HG02973 (cell line): Measurements from ENCODE around the gene SLC2A4RG.
A peak's percentile ranks its signal among the peaks of the same experiment; 100 is the strongest.

Experiments
- ATAC-seq: cut with Tn5 transposase; IDR thresholded peaks from one replicate; pipeline ENCODE4 v1.9.1; 2021; ENCODE audit warnings: moderate library complexity; ENCODE audit not compliant: unreplicated experiment

SLC2A4RG gene, protein sequence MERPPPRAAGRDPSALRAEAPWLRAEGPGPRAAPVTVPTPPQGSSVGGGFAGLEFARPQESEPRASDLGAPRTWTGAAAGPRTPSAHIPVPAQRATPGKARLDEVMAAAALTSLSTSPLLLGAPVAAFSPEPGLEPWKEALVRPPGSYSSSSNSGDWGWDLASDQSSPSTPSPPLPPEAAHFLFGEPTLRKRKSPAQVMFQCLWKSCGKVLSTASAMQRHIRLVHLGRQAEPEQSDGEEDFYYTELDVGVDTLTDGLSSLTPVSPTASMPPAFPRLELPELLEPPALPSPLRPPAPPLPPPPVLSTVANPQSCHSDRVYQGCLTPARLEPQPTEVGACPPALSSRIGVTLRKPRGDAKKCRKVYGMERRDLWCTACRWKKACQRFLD

DNA sequence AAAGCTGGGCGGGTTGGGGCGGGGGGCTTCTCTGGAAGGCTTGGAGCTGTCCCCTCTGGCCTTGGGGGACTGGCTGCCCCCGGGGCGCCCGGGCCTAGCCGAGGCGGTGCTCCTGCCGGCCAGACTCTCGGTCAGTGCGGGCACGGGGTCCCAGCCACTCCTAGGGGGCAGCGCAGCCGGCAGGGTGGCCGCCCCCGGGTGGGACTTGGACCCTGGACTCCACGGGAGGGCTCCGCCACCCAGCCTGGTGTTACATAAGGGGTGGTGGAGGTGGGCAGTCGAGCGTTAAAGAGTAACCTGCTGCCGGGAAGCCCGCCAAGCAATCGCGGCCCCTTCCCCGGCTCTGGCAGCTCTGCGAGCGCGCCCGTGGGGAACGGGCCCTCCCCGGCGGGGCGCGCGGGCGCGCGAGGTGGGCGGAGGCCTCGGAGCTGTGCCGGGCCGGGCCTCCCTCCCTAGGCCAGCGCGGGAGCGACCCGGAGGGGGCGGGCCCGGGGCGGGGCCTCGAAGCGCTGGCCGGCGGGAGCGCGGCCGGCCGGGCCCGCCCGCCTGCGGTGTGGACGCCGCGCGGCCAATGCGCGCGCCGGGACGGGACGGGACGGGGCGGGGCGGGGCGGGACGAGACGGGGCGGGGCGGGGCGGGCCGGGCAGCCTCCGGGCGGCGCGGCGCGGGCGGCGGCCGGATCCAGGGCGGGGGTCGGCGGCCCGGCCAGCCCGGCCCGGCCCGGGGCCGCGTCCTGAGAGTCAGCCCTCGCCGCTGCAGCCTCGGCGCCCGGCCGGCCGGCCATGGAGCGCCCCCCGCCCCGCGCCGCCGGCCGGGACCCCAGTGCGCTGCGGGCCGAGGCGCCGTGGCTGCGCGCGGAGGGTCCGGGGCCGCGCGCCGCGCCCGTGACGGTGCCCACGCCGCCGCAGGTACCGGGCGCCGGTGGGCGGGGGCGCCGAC, at the start of gene SLC2A4RG:
TSS of gene SLC2A4RG (plus strand) at position 647 of the 940 bp plus-strand sequence. CDS start at position 784, 137 bp downstream.
- ATAC-seq: peak; percentile 41

DNA sequence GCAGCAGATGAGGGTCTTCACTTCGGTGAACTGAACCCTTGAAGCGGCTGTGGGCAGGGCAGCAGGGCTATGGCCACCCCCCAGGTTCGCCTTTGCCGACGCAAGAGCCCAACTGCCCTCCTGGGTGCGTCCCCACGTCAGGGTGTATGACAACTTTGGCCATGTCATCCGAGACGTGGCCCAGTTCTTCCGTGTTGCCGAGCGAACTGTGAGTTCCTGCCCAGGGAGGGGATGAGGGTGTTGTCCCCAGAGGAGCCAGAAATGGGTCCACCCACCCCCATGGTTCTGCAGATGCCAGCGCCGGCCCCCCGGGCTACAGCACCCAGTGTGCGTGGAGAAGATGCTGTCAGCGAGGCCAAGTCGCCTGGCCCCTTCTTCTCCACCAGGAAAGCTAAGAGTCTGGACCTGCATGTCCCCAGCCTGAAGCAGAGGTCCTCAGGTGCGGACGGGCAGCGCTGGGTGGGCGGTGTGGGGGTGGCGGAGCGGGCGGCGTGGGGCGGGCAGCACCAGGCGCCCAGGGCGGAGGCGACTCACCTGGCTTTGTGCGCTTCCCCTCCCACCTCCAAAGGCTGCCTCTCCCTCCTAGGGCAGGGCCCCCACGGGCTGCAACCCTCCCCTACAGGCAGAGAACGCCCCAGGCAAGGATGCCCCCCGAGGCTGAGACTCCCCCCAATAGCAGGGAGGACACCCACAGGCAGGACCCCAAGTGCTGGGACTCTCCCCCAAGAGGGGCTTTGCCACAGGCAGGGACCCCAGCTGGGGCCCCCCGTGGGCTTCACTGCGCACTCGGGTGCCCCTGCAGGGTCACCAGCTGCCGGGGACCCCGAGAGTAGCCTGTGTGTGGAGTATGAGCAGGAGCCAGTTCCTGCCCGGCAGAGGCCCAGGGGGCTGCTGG, 49.3 kb upstream of the SLC2A4RG start:
- no peak for ATAC-seq

DNA sequence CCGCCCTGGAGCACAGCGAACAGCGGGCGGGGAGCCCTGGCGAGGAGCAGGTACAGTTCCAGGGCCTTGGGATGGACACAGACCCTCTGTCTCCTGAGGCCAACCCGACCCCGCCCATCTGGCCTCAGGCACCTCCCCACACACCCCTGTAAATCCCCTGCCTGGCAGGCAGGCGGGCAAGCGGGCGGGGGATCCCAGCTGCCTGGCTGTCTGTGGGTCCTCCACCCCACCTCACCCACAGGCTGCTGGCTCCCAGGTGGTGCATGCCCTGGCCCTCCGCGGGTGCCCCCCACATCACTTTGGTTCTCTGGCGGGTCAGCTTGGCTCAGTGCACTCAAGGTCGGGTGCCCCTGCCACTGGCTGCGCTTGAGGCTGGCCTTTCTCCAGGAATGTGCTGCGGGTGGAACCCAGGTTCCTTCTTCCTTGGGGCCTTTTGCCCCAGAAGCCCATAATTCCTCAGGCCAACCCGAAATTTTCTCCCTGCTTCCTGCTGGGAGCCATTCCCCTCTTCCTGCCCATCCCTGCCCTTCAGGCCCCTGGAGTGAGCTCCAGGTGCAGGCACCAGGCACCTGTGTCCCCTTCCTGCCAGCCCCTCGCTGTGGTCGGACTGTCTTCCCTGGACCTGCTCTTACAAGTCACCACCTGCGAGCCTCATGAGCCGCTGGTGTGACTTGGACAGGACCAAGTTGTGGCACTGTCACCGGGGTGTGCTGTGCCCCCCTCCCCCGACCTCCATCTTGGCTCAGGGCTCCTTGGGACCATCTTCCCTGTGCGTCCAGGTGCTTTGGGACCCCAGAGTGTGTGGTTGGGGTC, 48.5 kb upstream of the SLC2A4RG start:
- no peak for ATAC-seq

DNA sequence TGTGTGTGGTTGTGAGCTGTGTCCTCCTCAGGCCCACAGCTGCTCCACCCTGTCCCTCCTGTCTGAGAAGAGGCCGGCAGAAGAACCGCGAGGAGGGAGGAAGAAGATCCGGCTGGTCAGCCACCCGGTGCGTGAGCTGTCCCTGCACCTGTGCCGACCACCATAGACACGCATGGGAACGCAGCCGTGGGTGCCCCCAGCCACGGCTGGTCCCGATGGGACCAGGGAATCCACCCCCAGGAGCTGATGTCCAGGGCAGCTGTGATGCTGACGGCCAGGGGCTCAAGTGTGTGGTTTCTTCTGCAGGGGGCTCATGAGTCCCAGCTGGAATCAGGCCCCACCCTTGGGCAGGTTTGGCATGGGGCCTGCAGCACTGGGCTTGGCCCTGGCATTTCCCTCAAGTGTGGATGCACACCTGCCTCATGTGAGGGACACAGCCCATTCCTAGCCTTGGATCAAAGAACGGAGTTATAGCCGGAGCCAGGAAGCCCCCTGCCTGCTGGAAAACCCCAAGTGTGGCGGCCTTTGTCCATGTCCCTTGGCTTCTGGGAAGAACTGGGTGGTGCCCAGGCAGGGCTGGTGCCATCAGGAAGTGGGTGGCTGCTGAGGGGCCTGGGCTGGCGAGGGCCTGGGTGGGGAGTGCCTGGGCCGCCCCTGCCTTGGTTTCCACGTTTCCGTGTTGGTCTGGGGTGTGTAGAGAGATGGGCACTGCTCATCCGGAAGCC, 47.7 kb upstream of the SLC2A4RG start:
- ATAC-seq: no peak

DNA sequence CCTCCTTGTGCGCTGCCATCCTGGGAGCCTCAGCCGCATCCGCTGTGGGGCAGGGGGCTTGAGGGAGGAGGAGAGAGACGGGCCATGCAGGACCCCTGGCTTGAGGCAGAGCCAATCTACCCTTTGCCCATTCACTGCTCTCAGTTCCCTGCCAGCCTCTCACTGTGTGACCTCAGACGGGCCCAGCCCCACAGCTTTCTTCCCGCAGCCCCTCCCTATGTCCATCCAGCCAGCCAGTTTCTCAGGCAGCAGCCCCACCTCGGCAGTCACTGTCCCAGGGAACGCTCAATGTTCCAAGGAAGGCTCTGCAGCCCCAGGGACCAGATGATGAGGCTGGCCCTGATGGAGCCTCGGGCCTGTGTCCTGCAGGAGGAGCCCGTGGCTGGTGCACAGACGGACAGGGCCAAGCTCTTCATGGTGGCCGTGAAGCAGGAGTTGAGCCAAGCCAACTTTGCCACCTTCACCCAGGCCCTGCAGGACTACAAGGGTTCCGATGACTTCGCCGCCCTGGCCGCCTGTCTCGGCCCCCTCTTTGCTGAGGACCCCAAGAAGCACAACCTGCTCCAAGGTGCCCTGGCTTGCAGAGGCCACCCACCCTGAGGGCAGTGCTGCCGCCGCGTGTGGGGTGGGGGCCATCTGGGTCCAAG, 47.0 kb upstream of the SLC2A4RG start:
- ATAC-seq: no peak

DNA sequence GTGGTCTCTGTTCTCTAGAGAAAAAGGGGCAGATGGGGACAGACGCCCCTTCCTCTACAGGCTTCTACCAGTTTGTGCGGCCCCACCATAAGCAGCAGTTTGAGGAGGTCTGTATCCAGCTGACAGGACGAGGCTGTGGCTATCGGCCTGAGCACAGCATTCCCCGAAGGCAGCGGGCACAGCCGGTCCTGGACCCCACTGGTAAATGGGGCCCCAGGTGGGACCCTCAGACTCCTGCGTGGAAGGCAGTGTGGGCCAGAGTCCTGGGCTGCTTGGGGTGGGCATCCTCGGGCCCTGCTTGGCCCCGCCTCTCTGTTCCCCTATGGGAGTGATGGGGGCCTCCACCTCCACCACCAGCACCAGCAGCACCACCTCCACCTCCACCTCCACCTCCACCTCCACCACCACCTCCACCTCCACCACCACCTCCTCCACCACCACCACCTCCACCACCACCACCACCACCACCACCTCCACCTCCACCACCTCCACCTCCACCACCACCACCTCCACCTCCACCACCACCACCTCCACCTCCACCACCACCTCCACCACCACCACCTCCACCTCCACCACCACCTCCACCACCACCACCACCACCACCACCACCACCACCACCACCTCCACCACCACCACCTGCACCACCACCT, 46.4 kb upstream of the SLC2A4RG start:
- ATAC-seq: no peak

DNA sequence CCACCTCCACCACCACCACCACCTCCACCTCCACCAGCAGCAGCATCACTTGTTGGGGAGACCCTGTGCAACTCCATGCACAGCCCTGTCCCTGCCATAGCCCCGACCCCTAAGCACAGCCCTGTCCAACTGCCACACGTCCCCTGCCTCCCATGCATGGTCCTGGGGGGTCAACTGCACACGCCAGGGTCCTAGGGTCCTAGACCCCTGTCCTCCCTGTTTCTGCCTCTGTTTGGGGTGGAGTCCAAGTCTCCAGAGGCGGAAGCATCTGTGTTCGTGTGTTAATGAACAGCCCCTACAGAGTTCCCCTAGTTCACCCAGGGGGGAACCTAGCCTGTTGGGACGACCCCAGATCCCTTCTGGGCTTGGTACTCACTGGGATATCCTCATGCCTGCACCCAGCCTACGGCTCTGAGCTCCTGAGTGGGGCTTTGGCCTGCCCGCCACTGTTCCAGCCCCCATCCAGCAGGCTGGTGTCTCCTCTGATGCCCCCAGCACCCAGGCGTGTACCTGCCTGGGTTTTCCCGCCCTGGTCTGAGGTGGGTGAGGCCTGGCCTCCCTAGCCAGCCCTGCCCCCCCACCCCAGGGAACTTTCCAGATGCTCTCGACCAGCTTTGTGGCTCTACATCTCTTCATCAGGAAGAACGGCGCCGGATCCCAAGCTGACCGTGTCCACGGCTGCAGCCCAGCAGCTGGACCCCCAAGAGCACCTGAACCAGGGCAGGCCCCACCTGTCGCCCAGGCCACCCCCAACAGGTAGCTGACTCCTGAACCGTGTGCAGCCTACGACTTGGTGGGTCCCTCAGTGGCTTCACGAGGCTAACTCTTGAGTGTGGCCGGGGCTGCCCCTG, 45.6 kb upstream of the SLC2A4RG start:
- ATAC-seq: no peak

DNA sequence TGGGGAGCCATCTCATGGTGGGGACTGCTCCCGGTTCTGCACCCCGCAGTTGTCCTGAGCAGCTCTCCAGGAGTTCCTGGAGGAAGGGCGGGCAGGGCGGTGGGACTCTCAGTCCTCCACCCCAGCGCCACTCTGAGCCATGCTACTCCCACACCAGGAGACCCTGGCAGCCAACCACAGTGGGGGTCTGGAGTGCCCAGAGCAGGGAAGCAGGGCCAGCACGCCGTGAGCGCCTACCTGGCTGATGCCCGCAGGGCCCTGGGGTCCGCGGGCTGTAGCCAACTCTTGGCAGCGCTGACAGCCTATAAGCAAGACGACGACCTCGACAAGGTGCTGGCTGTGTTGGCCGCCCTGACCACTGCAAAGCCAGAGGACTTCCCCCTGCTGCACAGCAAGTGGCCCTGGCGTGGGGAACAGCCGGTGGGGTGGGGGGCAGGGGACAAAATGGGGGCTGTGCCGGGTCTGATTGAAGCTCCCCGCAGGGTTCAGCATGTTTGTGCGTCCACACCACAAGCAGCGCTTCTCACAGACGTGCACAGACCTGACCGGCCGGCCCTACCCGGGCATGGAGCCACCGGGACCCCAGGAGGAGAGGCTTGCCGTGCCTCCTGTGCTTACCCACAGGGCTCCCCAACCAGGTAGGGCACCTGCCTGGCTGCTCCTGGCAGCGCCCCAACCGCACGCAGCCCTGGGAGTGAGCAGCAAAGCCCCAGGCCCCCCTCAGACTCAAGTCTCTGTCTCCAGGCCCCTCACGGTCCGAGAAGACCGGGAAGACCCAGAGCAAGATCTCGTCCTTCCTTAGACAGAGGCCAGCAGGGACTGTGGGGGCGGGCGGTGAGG, 44.8 kb upstream of the SLC2A4RG start:
- ATAC-seq: no peak

DNA sequence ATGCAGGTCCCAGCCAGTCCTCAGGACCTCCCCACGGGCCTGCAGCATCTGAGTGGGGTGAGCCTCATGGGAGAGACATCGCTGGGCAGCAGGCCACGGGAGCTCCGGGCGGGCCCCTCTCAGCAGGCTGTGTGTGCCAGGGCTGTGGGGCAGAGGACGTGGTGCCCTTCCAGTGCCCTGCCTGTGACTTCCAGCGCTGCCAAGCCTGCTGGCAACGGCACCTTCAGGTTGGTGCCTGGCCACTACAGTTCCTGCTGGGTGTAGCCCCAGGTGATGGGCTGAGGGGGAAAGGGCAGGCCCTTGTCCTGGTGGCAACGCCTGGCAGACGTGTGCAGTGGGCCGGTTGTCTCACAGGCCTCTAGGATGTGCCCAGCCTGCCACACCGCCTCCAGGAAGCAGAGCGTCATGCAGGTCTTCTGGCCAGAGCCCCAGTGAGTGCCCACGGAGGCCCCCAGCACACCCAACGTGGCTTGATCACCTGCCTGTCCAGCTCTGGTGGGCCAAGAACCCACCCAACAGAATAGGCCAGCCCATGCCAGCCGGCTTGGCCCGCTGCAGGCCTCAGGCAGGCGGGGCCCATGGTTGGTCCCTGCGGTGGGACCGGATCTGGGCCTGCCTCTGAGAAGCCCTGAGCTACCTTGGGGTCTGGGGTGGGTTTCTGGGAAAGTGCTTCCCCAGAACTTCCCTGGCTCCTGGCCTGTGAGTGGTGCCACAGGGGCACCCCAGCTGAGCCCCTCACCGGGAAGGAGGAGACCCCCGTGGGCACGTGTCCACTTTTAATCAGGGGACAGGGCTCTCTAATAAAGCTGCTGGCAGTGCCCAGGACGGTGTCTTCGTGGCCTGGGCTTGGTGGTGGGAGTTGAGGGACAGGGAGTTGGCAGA, 43.9 kb upstream of the SLC2A4RG start:
- ATAC-seq: no peak

DNA sequence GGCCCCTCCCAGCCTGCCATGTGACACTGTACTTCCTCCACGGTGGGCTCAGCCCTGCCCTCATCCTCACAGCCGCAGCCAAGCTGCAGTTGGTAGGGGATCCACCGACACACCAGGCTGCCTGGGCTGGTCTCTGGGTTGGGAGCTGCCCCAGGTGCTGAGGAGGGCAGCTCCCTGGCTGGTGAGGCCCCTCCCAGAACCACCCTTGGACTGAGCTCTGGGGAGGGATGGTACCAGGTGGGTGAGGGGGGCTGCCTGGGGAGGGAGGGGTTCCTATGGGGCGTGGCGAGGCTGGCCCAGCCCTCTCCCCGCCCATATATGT, 43.3 kb upstream of the SLC2A4RG start:
- no peak for ATAC-seq

DNA sequence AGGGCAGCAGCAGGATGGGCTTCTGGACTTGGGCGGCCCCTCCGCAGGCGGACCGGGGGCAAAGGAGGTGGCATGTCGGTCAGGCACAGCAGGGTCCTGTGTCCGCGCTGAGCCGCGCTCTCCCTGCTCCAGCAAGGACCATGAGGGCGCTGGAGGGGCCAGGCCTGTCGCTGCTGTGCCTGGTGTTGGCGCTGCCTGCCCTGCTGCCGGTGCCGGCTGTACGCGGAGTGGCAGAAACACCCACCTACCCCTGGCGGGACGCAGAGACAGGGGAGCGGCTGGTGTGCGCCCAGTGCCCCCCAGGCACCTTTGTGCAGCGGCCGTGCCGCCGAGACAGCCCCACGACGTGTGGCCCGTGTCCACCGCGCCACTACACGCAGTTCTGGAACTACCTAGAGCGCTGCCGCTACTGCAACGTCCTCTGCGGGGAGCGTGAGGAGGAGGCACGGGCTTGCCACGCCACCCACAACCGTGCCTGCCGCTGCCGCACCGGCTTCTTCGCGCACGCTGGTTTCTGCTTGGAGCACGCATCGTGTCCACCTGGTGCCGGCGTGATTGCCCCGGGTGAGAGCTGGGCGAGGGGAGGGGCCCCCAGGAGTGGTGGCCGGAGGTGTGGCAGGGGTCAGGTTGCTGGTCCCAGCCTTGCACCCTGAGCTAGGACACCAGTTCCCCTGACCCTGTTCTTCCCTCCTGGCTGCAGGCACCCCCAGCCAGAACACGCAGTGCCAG, 42.8 kb upstream of the SLC2A4RG start, which contains the start of gene TNFRSF6B:
TSS of gene TNFRSF6B (plus strand) at position 25 of the 729 bp plus-strand sequence. CDS start at position 141, 116 bp downstream.
- ATAC-seq: no peak

DNA sequence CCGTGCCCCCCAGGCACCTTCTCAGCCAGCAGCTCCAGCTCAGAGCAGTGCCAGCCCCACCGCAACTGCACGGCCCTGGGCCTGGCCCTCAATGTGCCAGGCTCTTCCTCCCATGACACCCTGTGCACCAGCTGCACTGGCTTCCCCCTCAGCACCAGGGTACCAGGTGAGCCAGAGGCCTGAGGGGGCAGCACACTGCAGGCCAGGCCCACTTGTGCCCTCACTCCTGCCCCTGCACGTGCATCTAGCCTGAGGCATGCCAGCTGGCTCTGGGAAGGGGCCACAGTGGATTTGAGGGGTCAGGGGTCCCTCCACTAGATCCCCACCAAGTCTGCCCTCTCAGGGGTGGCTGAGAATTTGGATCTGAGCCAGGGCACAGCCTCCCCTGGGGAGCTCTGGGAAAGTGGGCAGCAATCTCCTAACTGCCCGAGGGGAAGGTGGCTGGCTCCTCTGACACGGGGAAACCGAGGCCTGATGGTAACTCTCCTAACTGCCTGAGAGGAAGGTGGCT, 42.2 kb upstream of the SLC2A4RG start:
- no peak for ATAC-seq

DNA sequence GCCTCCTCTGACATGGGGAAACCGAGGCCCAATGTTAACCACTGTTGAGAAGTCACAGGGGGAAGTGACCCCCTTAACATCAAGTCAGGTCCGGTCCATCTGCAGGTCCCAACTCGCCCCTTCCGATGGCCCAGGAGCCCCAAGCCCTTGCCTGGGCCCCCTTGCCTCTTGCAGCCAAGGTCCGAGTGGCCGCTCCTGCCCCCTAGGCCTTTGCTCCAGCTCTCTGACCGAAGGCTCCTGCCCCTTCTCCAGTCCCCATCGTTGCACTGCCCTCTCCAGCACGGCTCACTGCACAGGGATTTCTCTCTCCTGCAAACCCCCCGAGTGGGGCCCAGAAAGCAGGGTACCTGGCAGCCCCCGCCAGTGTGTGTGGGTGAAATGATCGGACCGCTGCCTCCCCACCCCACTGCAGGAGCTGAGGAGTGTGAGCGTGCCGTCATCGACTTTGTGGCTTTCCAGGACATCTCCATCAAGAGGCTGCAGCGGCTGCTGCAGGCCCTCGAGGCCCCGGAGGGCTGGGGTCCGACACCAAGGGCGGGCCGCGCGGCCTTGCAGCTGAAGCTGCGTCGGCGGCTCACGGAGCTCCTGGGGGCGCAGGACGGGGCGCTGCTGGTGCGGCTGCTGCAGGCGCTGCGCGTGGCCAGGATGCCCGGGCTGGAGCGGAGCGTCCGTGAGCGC, 41.6 kb upstream of the SLC2A4RG start:
- ATAC-seq: no peak
